ES-I3 (cell line): ENCODE results near the gene MUC4.
"Not testable (repeated sequence)": the region's sequence is repeated elsewhere in the genome, so short reads cannot be mapped to it uniquely, and the experiment has no call there.

ENCODE experiments used
- H3K36me3 ChIP-seq: 2 replicates; pipeline ENCODE4 v1.6.1; 2013; ENCODE audit warnings: mild to moderate bottlenecking, low read length, control low read depth, moderate library complexity; ENCODE audit not compliant: insufficient read depth
- H3K4me1 ChIP-seq: 2 replicates; pipeline ENCODE4 v1.6.1; 2013; ENCODE audit warnings: mild to moderate bottlenecking, control low read depth, low read length; ENCODE audit not compliant: insufficient read depth
- H3K9ac ChIP-seq: 2 replicates; pipeline ENCODE4 v1.6.1; 2013; ENCODE audit warnings: low read depth, mild to moderate bottlenecking, low read length, moderate library complexity
- H3K9me3 ChIP-seq: 2 replicates; pipeline ENCODE4 v1.6.1; 2013; ENCODE audit warnings: mild to moderate bottlenecking, low read length, moderate library complexity; ENCODE audit not compliant: control insufficient read depth, insufficient read depth

Gene MUC4

DNA sequence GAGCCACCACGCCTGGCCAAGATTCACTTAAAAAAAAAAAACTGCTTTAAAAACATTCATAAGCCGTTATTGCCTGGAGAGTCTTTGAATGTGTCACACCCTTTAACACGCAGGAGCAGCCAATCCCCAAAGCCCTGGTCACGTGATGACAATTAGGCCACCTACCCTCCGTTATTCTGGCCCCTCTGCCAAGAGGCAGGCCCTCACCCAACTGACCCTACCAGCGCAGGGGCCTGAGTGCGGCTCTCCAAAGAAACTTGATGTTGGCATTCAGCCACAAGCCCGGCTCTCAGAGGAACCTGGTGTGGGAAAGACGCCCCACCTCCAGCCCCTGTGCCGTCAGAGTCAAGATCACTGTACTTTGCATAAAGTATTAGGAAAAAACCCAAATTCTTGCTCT lies 11.6 kb upstream of the MUC4 start:
- Histone ChIP-seq H3K9ac (no peak overlapping the region), H3K9me3 (no peaks in the 10 kb centered on the region), H3K4me1 (no peaks in the 10 kb centered on the region), H3K36me3 (no peaks in the 10 kb centered on the region)

DNA sequence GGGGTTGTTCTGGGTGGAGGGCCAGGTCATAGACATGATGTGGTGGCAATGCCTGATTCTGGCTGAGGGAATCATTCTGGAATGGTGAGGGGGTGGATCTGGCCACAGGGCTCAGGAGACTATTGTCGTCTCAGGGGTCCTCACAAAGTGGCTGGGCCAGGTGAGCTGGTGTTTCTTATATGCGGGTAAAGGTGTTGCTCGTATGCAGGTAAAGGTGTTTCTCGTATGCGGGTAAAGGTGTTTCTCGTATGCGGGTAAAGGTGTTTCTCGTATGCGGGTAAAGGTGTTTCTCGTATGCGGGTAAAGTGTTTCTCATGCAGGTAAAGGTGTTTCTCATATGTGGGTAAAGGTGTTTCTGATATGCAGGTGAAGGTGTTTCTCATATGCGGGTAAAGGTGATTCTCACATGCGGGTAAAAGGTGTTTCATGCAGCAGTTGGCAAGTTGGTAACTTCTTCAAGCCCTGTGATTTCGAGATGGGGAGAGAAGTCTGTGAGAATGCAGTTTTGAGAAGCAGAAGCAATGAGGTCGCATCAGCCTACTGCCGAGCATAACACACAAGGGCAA lies 10.5 kb upstream of the MUC4 start:
- Histone ChIP-seq H3K9me3 (no peaks in the 10 kb centered on the region), H3K36me3 (no peaks in the 10 kb centered on the region), H3K9ac (no peak overlapping the region), H3K4me1 (no peaks in the 10 kb centered on the region; the same call in 1 of the 2 replicates)

DNA sequence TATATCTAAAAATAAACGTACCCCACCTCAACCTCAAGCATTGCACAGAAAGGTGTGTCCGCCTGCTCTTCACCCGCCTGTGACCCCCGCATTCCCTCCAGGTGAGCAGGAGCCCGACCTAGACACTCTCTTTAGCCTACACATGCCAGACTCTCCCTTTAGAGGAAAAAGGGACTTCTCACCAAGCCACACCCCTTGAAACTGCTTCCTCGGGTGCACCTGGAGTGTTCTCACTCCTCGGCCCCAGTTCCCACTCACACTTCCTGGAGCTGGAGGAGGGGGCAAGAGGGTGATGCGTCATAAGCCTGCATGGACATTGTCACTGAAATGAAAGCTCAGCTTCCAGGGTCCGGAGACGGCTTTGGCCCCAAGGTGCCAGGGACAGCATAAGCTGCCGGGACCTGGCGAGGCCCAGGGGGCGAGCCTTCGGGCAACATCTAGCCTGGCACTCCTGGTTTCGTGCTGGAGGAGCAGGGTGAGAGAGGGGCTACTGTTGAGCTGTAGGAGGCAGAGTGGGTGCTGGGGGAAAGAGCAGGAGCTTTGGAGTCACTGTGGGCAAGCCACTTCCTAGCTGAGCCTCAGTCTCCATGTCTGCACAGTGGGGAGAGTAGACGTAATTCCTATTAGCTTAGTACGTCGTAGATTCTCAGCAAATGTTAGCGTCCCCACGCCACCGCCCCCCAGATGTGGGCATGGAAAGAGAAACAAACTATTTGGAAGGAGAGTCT lies 9.8 kb upstream of the MUC4 start:
- Histone ChIP-seq H3K9ac (no peak overlapping the region), H3K4me1 (no peaks in the 10 kb centered on the region; the same call in 1 of the 2 replicates), H3K9me3 (no peaks in the 10 kb centered on the region), H3K36me3 (no peaks in the 10 kb centered on the region)

DNA sequence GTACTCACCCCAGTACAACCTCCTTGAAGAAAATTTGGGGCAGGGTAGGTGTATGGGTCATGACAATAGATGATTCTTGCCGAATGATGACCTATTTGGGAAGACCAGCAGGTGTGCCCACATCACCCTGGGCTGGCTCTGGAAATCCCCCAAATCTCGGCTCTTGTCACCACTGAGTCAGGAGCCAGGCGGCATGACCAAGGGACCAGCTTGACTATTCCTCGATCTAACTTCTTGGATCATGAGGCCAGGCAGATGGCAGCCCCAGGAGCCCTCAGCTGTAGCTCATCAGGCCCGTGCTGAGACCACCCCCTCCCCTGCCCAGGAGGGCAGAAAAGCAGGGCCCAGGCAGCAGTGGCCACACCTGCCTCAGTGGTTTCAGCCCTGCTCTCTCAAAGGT lies 9.2 kb upstream of the MUC4 start:
- Histone ChIP-seq H3K9me3 (no peaks in the 10 kb centered on the region), H3K9ac (no peak overlapping the region), H3K36me3 (no peaks in the 10 kb centered on the region), H3K4me1 (no peaks in the 10 kb centered on the region; the same call in 1 of the 2 replicates)

DNA sequence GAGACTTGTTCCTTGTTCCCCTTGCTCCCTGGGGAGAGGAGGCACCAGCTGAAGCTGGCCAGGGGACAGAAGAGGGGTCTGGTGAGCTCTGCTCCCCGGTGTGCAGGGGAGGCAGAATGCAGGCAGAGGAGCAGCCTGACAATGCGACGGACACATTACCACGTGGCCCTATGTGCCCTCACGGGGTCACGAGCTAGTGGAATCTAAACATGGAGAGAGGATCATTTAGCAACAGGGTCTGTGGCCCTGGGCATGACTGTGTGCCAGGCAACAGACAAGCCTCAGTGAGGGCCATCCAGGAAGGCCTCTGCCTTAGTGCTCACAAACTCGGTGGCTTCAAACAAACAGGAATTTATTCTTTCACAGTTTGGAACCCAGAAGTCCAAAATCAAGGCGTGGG lies 8.5 kb upstream of the MUC4 start:
- H3K9ac ChIP-seq, result no peak overlapping the region
- H3K9me3 ChIP-seq, result no peaks in the 10 kb centered on the region
- no peaks in the 10 kb centered on the region for H3K36me3 ChIP-seq
- no peaks in the 10 kb centered on the region; the same call in 1 of the 2 replicates for H3K4me1 ChIP-seq

DNA sequence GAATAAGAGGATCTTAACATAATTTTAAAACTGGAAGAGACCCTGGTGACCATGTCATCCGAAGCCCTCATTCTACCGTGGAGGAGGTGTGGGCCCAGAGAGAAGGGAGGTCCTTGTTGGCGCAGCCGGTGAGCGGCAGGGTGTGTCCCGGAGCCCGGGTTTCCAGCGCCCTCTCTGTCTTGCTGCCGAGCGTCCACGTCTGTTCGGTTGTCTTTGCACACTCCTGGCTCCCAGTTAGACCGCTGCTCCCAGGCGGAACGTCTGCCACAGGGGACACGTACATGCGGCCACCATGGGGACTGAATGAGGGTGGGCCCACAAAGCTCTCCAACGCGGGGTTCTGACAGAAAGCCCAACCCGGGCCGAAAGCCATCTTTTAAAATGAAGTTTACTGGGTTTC lies 6.6 kb upstream of the MUC4 start:
- no peaks in the 10 kb centered on the region; the same call in 1 of the 2 replicates for H3K4me1 ChIP-seq
- no peaks in the 10 kb centered on the region for H3K9me3 ChIP-seq
- no peak overlapping the region for H3K9ac ChIP-seq
- no peaks in the 10 kb centered on the region for H3K36me3 ChIP-seq

DNA sequence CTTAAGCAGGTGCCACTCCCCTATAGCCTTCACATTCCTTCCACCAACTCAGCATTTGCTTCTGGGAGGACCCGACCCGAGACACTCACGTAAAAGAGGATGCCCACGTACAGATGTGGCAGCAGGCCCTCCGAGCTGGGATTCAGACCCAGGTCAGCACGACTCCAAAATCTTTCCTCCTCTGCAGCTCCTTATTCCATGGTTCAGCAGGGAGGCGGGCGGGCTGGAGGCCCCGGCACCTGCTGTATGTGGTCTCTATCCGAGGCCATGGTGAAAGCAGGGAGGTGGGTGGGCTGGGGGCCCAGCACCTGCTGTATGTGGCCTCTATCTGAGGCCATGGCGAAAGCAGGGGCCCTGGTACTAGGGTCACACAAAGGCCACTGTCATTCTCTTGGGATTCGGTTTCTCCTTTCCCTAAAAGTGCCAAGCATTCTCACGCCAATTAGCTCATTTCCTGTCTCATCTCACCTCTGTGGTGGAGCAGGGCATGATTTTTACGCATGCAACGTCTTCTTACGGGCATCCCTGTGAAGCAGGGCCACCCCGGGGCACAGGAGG lies 5.9 kb upstream of the MUC4 start:
- no peaks in the 10 kb centered on the region for H3K9me3 ChIP-seq
- no peak overlapping the region for H3K9ac ChIP-seq
- no peaks in the 10 kb centered on the region; the same call in 1 of the 2 replicates for H3K4me1 ChIP-seq
- no peaks in the 10 kb centered on the region for H3K36me3 ChIP-seq

DNA sequence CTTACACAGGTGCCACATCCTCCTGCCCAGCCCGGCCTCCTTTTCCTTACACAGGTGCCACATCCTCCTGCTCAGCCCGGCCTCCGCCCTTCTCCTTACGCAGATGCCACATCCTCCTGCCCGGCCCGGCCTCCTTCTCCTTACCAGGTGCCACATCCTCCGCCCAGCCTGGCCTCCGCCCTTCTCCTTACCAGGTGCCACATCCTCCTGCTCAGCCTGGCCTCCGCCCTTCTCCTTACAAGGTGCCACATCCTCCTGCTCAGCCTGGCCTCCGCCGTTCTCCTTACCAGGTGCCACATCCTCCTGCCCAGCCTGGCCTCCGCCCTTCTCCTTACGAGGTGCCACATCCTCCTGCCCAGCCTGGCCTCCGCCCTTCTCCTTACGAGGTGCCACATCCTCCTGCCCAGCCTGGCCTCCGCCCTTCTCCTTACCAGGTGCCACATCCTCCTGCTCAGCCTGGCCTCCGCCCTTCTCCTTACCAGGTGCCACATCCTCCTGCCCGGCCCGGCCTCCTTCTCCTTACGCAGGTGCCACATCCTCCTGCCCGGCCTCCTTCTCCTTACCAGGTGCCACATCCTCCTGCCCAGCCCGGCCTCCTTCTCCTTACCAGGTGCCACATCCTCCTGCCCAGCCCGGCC lies 4.7 kb upstream of the MUC4 start:
- H3K9ac ChIP-seq, H3K9me3 ChIP-seq, H3K4me1 ChIP-seq, H3K36me3 ChIP-seq: not testable (repeated sequence)

DNA sequence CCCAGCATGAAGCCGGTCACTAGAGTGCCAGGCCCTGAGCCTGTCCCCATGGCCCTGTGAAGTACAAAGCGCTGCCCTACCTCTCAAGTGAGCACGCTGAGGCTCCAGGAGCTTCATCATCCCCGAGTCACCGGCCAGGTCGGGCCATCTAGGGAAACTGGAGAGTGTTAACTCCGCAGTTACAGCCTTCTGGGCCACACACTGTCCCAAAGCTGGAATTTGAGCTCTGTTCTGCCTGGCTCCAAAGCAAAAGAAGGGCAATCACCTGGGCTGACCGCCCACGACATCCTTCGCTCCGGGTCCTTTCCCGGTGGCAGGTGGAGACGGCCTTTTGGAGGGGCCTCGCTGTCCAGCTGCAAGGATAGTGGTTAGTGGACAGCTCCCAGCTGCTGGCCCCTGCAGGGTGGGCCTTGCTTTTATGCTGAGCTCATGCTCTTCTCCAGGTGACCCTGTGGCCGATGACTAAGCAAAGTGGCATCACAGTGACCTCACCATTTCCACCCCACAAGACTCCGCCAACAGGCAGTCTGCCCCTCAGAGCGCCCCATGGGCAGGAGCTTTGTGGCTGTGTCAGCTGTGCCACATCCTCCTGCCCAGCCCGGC lies 3.5 kb upstream of the MUC4 start:
- Histone ChIP-seq H3K4me1 (no peaks in the 10 kb centered on the region; the same call in 1 of the 2 replicates), H3K36me3 (no peaks in the 10 kb centered on the region), H3K9ac (no peak overlapping the region), H3K9me3 (no peaks in the 10 kb centered on the region)

DNA sequence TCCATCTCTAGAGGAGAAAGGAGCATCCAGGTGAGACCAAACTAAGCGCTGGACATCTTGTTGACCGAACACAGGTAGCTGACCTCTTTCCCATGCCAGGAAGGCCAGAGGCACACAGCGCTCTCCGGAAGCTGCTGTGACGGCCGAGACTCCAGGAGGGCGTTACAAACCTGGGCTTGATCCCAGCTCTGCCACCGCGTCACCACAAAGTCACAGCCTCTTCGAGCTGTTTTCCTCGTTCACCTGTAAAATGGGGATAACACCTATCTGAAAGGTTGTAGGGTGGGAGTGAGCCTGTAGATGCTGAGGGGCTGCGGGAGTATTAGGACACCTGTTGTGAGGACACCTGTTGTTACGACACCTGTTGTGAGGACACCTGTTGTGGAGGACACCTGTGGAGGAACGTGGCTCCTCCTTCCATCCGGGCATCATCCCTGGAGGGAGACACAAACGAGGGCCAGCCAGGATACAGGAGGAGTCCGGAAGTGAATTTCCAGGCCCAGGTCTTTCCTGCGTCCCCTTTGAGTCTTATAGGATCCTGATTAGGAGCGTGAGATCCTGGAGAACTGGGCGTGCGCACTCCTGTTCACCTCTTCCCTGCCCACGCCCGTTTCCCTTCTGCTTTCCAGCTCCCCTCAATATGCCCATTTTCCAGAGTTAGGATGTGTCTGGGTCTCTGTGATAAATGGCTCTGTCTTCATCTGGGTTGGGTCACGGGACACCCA lies 2.3 kb upstream of the MUC4 start:
- H3K36me3 ChIP-seq, result no peaks in the 10 kb centered on the region
- H3K9me3 ChIP-seq, result no peaks in the 10 kb centered on the region
- no peak overlapping the region for H3K9ac ChIP-seq

DNA sequence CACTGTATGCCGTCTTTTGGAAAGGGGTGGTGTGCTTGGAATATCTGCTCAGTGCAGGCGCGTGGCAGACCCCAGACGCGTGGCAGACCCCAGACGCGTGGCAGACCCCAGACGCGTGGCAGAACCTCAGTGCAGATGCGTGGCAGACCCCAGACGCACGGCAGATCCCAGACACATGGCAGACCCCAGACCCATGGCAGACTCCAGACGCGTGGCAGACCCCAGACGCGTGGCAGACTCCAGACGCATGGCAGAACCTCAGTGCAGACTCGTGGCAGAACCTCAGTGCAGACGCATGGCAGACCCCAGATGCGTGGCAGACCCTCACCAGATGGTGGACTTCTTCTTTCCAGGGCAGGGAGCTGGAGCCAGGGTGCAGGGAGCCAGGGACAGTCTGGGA lies 637 bp upstream of the MUC4 start:
- Histone ChIP-seq H3K4me1 (peaks cover 21% of the 10 kb centered on the region), H3K9ac (no peak overlapping the region), H3K9me3 (no peaks in the 10 kb centered on the region), H3K36me3 (no peaks in the 10 kb centered on the region)

More for the DNA sequence above, 2.3 kb upstream of the MUC4 start:
- H3K4me1 ChIP-seq, result peaks cover 8% of the 10 kb centered on the region; the same call in 1 of the 2 replicates

DNA sequence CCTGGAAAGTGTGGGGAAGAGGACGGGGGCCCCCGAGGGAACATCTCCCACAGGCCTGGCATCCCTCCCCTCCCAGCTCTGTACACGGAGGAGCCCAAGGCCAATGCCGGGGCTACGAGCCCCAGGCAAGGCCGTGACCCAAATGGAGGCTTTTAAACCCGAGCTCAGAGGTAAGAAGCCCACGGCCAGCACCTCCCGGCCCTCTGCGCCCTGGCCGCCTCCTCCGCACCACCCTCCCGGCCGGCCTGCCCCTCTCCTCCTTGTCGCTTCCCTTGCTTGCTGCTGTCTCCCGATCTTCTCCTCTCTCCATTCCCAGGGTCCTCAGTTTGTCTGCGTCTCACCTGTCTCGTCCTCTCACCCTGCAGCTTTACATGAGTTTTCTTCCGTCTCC lies 1.3 kb downstream of the MUC4 start:
- Histone ChIP-seq H3K36me3 (no peaks in the 10 kb centered on the region), H3K9ac (peak overlapping the region; percentile 26; the same call in 1 of the 2 replicates), H3K4me1 (peaks cover 37% of the 10 kb centered on the region), H3K9me3 (no peaks in the 10 kb centered on the region)

DNA sequence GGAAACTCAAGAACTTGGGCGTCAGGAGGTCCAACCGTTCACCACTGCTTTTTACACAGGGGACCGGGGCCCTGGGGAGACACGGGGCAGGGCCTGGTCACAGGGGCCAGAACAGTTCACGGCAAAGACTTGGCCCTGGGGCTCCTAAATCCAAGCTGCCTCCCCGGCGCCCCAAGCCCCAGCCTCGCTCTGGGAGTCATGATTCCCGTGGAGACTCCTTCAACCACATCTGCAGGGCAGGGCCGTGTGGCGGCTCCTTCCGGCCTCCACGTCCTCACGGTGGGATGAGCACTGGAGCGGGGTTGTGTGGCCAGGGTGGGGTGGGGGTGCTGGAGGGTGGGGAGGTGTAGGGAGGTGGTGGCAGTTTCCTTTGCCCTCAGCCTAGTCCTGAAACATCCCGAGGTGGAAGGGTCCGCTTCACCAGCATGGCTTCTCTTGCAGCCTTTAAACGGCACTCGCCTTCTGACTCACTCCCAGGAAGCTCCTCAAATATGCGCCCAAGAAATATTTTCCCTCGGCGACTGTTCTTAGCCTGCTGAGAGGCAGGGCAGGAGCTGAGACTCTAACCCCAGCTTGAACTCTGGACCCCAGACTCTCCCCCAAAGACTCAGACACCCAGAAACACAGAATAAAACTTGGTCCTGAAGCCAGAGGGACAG lies 1.8 kb downstream of the MUC4 start:
- Histone ChIP-seq H3K4me1 (peaks cover 42% of the 10 kb centered on the region), H3K9ac (peak overlapping the region; percentile 26; the same call in 1 of the 2 replicates), H3K36me3 (no peaks in the 10 kb centered on the region), H3K9me3 (no peaks in the 10 kb centered on the region)
